SK-N-MC (cell line): Measurements from ENCODE around the gene MX1.

Experiments used
- EZH2 ChIP-seq: fragments of 200-600 bp; sonication (generic); IDR thresholded peaks from one replicate; pipeline ENCODE4 v1.6.1; 2017; ENCODE audit warnings: antibody characterized with exemption
- FOXP2 ChIP-seq: optimal IDR thresholded peaks from 2 replicates; pipeline ENCODE3; 2011; ENCODE audit warnings: mild to moderate bottlenecking, moderate library complexity; ENCODE audit not compliant: insufficient read depth; ENCODE audit errors: extremely low read length, control extremely low read depth
- POLR2AphosphoS5 ChIP-seq: IDR thresholded peaks from 2 replicates; pipeline ENCODE4 v1.6.1; 2012; ENCODE audit warnings: mild to moderate bottlenecking, low read depth, low read length, borderline replicate concordance

GRCh38 chr21:41388259-41388658, 37.8 kb upstream of the MX1 start:
- TF ChIP-seq EZH2 (no peak), POLR2AphosphoS5 (no peak), FOXP2 (no peak)
